GM19240 (cell line): ENCODE measurements around the gene RHBDF2.
A peak's percentile ranks its signal among the peaks of the same experiment; 100 is the strongest.

Source experiments
- DNase-seq: peaks from one replicate; pipeline ENCODE4 v3.0.0; 2011; ENCODE audit warnings: low spot score; ENCODE audit not compliant: insufficient read length

Gene RHBDF2

DNA sequence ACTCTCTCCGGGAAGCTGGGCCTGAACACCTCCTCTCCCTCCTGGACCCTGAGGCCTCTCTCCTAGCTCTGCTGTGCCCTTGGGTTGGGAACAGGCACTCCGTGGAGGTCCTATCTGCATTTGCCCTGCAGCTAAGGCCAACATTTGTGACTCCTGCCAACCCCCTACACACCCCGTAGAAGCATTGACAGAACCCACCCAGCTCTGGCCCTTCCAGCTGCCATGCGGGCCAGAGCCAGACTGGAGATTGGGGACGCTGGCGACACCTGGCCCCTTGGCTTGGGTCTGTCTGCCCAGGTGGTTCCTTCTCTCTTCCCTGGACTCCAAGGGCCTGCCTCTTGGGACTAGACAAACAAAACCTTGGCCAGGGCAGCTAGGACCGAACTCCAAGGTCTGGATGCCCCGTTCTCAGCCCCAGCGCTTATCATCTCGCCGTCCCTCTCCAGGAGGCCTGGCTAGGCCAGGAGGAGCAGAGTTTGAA, 644 bp upstream of the RHBDF2 start:
- DNase-seq = no peak

DNA sequence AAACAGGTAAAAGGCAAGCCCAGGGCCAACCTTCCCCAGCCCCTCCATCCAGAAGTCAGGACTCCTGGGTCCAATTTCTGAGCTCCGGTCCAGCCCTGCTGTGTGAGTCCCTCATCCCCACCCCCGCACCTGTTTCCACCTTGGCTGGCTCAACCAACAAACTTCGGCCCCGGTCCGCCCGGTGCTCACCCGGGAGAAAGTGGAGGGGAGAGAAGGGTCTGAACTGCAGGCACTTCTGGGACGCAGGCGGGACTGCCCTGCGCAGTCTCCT, 541 bp downstream of the RHBDF2 start:
- DNase-seq = no peak

DNA sequence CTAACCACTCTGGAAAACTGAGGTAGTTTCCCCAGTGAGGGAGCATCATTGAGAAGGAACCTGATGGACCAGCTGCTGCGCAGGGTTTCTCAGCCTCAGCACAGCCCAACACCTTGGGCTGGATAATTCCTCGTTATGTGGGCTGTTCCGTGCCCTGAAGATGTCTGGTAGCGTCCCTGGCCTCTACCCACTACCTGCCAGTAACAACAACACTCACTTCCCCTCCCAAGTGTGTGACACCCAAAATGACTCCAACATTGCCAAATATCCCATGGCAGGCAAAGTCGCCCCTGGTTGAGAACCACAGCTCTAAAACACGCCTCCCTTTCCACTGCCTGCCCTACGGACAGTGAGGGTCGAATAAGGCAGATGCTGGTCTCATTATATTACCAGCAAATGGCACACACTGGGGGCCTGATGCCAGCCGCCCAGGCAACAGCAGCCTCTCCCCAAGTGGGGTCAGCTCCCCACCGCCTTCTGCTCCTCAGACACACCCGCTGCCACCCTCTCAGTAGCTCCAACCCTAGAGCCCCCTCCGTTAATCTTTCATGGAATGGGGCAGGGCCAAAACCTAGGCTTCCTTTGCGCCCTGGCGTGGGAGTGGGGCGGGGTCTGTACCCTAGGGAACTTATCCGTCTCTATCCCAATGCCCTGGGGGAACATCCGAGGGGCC, 1.0 kb downstream of the RHBDF2 start:
- no peak for DNase-seq

DNA sequence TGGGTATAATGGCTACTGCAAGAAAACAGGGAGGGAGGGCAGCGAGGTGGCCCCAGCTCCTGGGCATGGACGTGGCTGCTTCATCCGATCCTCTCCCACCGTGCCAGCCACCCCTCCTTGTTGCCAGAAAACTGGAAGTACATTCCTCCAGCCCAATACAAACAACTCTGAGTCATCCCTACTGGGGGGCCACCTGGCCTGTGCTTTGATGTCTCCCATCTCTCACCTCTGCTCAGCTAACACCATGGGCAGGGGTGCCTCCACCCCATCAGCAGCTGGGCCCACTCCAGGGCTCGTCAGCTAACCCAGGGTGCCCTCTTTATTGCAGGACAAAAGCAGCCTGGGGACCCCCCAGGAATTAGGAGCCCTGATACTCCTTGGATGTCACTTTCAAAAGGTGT, 2.0 kb downstream of the RHBDF2 start:
- DNase-seq = no peak

DNA sequence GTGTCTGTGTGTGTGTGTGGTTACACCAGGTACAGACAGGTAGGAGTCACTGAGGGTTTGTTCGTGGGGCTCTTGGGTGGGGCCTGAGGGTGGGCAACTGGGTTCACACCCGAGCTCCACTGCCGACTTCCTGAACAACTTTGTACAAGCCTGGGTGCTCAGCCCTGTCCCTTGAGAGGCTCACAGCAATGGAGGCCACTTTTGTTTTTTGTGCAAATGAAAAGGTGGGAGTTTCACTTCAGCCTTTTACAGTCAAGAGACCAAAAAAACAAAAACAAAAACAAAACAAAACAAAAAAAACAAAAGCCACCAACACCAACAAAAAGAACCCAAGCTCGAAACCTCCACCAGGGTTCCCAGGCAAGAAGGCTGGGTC, 2.4 kb downstream of the RHBDF2 start:
- no peak for DNase-seq

DNA sequence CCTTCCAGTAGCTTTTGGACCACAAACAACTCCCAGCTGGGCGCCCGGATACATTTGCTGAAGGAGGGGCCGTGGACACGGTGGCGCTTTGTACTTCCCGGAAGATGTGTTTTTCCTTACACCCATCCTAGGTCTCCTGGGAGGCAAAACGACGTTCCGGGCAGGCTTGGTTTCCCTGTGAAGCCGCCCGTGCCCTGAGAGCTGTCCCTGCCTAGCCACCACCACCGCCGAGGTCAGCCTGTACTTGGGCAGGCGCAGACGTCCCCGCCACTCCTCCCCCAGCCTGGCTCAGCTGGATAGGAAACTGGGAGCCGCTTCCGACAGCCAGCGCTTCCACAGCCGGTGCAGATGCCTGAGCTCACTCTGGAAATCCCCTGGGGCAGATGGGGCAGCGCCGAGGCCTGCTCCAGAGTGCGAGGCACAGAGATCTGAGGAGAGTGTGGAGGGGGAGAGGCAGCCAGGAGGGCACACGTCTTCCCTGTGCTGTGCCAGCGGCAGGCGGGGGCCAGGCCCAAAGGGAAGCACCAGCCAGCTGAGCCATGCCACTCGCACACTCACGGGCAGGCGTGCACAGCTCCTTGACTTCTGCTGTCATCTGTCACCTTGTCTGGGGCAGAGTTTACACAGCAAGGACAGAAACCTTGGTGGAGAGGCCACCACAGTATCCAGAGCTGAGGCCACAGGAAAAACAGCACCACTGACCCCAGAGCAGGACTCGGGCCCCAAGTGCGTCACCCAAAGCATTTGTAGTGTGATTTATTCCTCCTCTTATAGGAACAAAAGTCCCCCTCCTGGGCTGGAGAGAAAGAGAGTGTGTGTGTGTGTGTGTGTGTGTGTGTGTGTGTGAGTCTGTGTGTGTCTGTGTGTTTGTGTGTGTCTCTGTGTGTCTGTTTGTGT, 3.0 kb downstream of the RHBDF2 start:
- DNase-seq = no peak

DNA sequence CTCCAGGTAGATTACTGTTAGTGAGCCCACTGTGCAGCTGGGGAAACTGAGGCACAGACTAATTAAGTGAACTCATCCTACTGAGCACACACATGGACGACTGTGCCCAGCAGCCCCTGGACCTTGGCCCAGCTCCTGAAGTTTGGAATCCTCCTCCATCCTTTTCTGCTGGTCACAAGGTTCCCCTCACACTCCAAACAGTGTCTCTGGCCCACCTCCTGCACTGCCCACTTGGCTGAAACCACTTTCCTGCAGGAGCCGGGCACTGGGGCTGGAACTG, 3.6 kb downstream of the RHBDF2 start:
- no peak for DNase-seq

DNA sequence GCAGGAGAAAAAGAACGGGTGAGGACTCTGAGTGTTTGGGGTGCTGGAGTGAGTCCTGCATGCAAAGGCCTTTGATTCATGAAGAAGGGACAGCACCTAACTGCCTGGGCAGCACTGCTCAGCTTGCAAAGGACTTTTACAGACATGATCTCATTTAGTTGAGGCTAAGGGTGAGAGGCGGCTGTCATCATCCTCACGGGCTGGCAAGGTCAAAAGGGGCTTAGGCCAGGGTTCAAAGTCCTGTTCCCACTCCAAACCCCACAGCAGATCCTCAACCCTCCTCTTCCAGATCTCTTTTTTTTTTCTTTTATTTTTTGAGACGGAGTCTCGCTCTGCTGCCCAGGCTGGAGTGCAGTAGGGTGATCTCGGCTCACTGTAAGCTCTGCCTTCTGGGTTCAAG, 4.8 kb downstream of the RHBDF2 start:
- DNase-seq = no peak

DNA sequence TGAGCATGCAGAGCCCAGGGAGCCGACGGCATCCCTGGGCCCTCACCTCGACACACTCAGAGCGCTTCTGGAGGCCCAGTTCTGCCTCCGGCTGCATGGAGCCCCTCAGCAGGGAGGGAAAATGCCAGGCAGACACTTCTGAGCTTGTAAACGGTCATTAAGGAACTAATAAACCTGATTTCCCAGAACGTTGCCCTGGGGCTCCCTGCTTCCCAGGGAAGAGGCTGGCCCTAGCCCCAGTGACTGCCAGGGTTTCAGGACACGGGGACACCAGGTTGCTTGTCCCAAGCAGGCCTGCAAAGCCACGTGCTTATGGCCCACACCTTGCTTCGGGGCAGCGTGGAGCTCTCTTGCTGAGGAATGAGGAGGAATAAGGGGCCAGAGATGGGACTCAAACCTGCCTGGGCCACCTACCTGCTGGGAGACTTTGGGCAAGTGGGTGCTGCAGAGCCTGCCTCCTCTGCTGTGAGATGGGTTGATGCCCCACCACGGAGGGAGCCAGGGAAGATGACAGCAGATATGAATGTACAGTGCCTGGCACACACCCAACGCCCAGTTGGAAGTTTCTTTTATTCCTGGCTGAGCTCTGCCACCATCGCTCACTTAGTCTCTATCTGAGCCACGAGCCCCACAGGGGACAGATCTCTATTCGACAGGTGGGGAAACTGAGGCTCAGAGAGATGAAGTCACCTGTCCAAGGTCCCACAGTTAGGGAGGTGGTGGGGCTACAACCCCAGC, 5.4 kb downstream of the RHBDF2 start:
- DNase-seq = no peak

DNA sequence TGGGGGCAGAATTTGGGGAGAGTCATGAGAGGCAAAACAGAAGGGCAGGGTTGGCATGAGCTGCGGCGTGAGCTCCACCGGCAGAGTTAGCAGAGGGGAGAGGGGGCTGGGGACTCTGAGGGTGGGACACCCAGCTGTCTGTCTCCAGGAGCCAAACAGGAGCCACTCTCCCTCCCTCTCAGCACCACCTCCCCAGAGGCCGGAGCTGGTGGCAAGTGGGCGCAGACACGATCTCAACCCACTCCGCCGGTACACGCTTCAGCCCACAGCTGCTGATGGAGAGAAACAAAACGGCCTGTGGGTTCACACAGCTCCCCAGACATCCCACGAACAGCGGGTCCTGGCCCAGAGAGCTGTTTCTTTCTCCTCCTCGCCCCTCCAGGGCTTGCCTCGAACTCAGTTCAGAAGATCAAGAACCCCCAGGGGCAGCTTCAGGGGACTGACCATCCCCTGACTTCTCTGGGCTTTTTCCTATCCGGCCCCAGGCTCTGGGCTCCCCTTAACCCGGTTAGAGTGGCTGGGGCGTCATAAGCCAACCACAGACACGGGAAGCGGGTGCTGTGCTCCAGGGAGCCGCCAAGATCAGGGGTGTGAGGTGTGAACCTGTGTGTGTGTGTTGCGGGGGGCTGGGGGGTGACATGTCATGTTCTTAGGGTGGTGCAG, 7.6 kb downstream of the RHBDF2 start:
- DNase-seq = no peak

DNA sequence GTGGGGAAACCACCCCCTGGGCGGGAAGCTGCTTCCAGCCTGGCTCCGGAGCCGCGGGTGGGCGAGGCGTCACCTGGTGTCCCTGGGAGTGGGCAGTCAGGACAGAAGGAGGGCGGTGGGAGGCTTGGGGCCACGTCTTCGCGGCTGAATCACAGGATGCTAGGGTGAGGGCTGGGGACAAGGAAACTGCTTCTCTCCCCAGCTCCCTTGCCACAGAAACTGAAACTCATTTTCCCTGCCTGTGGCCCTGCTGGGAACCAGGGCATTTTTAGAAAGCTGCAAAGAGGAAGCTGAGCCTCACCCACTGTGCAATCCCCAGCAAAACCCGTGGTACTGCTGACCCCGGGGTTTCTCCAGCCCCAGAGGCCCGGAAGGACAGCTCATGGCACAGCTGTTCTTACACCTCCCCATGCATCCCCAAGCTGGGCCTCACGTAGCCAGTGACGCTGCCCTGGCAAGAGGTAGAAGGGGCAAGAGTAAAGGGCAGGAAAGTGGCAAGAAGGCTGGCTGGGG, 8.2 kb downstream of the RHBDF2 start:
- no peak for DNase-seq

DNA sequence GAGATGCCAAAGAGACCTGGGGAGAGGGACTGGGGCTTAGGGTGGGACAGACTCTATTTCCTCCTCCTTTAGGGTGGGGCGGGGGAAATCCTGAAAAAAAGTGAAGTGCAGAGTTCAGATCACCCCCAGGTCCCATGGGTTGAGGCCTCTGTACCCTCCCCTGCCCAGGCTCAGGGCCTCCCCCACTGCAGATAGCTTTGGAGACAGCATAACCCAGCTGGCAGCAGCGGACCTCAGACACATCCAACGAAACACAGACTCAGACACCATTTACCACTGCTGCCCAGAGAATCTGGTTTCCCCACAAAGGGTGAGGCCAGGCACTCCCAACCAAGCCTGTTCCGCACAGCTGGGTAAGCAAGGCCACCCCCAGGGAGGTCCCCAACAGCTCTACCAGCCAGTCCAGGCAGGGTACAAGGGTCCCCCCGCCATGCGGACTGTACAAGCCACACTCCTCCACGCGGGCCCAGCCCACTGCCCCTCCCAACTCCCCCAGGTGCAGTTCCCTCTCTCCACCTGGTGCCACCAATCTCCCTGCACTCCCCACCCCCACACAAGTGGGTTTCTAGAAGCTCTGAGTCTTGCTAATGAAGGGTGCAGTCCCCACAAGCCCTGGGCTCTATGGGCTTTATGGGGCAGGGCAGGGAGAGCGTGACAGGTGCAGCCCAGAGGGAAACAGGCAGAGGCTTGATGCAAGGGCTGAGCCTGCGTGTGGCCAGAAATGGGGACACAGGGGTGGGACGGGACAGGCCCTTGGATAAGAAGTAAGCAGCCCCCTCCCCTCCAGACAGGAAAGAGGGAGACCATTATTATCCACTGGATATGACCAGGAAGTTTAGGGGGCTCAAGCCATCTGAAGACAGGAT, 8.9 kb downstream of the RHBDF2 start:
- no peak for DNase-seq

DNA sequence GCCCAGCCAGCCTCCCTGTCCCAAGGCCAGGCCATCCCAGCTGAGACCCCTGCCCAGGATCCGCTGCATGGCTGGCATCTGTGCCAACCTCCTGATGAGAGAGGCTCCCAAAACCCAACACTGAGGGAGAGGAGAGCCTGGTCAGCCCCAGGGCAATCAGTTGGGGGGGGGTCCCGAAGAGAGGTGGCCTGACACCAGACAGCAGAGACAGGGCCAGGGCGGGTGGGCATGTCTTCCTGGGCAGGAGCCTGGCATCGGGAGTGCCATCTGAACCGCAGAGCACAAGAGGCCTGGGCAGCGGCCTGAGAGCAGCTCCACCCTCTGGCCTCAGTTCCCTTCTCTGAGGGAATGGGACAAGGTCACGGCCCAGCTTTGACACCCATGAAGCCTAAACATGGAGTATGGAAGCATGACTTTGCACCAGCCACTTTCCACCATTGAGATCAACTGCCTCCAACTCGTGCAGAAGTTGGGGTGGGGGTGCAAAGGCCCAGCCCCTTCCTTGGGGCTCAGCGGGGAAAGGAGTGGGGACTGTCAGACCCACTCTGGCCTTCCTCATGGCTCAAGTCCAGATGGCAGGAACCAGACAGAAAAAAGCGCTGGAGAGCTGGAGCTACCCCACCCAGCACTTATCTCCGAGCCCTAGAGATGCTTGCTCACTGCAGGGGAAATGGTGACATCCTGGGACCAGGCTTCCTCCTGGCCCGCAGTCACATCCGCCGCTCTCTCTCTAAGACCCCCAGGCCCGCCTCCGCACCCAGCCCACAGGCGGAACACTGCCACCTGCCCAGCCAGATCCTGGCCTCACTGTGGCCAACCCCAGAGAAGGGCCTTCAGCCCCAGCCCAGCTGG, 9.7 kb downstream of the RHBDF2 start:
- DNase-seq = no peak

DNA sequence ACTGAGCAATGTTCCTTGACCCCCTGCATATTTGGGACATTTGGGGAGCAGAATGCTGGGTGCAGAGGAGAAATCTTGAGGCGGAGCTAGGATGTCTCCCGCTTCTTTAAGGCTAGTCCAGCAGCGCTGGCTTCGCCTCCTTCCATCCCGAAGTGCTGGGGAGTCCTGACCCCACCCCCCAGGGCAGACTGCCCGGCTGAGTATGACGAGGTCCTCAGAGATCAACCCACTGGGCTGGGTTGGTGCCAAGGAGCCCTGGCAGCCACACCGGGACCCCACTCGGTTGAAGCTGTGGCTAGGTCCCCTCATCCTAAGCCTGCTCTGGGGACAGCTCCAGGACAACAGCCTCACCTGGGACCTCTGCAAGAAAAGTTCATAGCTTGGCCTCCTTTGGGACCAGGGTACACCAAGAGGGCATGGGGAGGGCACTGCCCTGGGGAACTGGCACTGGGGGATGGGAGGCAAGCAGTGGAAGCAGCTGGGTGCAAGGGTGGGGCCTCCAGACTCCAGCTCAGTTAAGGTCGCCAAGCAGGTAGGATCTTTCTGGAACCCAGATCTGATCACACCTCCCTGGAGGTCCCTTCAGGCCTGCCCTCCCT, 11.0 kb downstream of the RHBDF2 start:
- no peak for DNase-seq

DNA sequence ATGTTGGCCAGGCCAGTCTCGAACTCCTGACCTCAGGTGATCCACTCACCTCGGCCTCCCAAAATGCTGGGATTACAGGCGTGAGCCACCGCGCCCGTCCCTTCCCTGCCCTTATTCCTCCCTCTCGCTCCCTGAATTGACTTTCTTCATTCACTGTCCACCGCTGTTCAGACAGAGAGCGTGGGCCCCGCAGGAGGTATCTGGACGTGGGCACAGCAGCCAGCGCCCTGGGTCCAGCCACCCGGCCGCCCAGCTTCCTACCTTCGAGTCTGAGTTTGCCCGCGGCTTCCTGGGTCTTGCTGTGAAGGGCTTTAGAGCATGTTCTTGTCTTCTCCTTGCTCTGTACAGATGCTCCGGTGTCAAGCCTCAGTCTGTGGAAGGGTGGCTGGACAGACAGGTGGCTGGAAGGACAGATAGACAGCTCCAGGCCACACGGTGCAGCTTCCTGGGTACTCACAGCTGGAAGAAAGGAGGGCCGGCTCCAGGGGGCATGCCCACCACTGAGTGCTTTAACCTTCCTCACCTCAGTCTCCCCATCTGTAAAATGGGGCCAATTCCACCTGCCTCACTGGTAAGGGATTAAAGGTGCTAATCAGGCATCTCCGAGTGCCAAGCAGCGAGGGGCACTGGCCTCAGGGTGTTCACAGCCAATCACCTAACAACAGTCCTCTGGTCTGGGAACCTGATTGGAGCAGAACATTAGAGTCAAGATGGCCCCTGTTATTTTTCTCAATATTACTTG, 13.6 kb downstream of the RHBDF2 start:
- no peak for DNase-seq

DNA sequence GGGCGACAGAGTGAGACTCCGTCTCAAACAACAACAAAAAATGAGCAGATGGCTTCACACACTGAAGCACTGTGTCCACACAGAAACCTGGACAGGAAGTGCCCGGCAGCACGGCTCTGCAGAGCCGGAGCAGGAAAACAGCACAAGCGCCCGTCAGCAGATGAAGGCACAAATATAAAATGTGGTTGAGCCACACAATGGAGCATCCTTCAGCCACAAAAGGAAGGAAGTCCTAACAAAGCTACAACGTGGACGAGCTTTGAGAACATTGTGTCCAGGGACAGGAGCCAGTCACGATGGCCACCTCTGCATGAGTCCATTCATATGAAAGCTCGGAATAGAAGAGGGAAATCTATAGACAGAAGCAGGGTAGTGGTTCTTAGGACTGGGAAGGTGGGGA, 15.7 kb downstream of the RHBDF2 start:
- no peak for DNase-seq

DNA sequence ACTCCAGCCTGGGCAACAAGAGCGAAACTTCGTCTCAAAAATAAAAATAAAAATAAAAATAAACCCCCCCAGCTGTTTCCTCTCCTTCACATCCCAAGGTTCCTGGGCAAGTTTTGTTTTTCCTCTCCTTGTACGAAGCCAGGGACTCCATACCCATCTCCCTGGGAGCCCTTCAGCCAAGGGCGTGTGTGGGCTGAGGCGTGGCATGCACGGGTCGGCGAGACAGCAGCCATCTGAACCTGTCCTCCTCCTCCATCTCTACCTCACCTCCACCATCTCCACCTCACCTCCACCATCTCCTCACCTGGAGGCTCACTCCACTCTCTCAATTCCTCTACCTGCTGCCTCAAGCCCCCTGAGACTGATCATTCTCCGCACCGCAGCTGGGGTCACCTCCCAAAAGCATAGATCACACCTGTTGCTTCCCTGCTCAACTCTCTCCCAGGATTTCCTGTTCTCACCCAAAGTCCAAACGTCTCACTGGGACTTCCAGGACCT, 16.9 kb downstream of the RHBDF2 start:
- DNase-seq = no peak

DNA sequence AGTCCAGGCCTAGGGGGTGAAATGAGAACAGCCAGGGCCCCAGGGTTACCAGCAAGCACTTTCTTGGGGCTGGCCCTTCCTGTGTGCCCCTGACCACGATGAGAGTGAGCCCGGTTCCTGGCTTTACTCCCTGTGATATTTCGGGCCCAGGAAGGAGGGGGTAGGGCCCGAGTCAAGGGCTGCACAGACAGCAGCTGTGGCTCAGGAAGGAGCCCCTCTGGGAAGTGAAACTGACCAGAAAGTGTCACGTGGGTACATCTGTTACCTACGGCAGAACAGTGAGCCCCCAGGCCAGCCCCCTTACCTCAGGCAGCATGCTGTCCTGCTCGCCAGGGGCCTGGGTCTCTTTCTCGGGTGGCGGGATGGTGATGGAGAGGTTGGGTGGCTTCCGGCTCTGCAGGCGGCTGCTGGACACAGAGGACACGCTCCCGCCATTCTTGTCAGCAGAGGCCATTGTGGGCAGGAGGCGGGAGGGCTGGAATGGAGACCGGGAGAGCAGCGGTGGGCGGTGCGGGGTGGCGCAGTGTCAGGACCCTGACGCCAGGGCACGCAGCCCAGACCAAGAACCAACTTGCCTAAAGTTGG, 20.1 kb downstream of the RHBDF2 start:
- DNase-seq = peak; percentile 90
